Measurements from ENCODE around the gene TAF12. TPM values are rescaled to one million over a fixed set of nuclear protein-coding genes. Genes with fewer than 3 reads are reported as not detected.
A peak's percentile ranks its signal among the peaks of the same experiment; 100 is the strongest.

Gene TAF12
- polyA plus RNA-seq, 1 of the 3 experiments (the other 2 are of a cell fraction): 34.9 TPM

- Histone ChIP-seq H3K27ac (ENCODE audit: low read depth in 2 of 2, low read length in 1 of 2) (no peak overlapping the region), H3K4me3 (ENCODE audit: low read depth in 2 of 2, low read length in 1 of 2) (no peak overlapping the region), H3K27me3 (ENCODE audit: insufficient read depth) (no peaks in the 10 kb centered on the region), H3K4me2 (no peak overlapping the region), H3K79me2 (ENCODE audit: insufficient read depth) (peaks cover 43% of the 10 kb centered on the region), H3K9me3 (no peaks in the 10 kb centered on the region), H3K9me2 (no peaks in the 10 kb centered on the region), H3K9ac (no peak overlapping the region), H3K36me3 (replicated peaks in 1 of 2; ENCODE audit: control insufficient read depth in 1 of 2, insufficient read depth in 2 of 2, low read length in 1 of 2) (no peaks in the 10 kb centered on the region), H3K4me1 (ENCODE audit: control insufficient read depth in 1 of 2, insufficient read depth in 2 of 2, low read depth in 1 of 2, low read length in 1 of 2) (peaks cover 5% of the 10 kb centered on the region in 2 experiments; a peak in 1 of 4 replicates), H3F3A (replicated peaks; ENCODE audit: insufficient read depth) (peaks cover 26% of the 10 kb centered on the region), H4K20me1 (ENCODE audit: insufficient read depth) (no peaks in the 10 kb centered on the region), H2AFZ (ENCODE audit: low read depth) (no peak overlapping the region)
- TF ChIP-seq POLR2AphosphoS5 (IDR thresholded peaks at IDR 0.05; ENCODE audit: low read depth, low read length): no peak
- no peak for TF ChIP-seq TCF12 (IDR thresholded peaks at IDR 0.05)
- no peak for TF ChIP-seq RAD21 (IDR thresholded peaks at IDR 0.05; ENCODE audit: low read length)
- TF ChIP-seq, protein P1, sequence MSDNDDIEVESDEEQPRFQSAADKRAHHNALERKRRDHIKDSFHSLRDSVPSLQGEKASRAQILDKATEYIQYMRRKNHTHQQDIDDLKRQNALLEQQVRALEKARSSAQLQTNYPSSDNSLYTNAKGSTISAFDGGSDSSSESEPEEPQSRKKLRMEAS (IDR thresholded peaks at IDR 0.05; ENCODE audit: low read depth): no peak
- no peak for TF ChIP-seq RFX5 (IDR thresholded peaks at IDR 0.05; ENCODE audit: low read length)
- 97% methylated on average over 20 of the region's 20 CpGs for WGBS (ENCODE audit: low lambda C conversion rate)
- ChIA-PET CTCF (interaction anchor here (1.1 kb wide), 1 partner anchor 66 kb away, joined by 4 read pairs; the partner anchor contains the start of gene YTHDF2), POLR2A (no interaction called here)
- no peak for DNase-seq
These were observed 28.4 kb upstream of the TAF12 start for GRCh38 chr1:28671254-28671780.

- WGBS (ENCODE audit: low lambda C conversion rate): 5% methylated on average over 17 of the region's 63 CpGs
- Histone ChIP-seq H3K4me1 (ENCODE audit: control insufficient read depth in 1 of 2, insufficient read depth in 2 of 2, low read depth in 1 of 2, low read length in 1 of 2) (peaks cover 5% of the 10 kb centered on the region in 2 experiments; a peak in 1 of 4 replicates), H3K27me3 (ENCODE audit: insufficient read depth) (no peaks in the 10 kb centered on the region), H4K20me1 (ENCODE audit: insufficient read depth) (no peaks in the 10 kb centered on the region), H3K79me2 (ENCODE audit: insufficient read depth) (peaks cover 43% of the 10 kb centered on the region), H3K9me3 (no peaks in the 10 kb centered on the region), H3K36me3 (replicated peaks in 1 of 2; ENCODE audit: control insufficient read depth in 1 of 2, insufficient read depth in 2 of 2, low read length in 1 of 2) (no peaks in the 10 kb centered on the region), H3K9ac (peak overlapping the region; percentile 99), H3F3A (replicated peaks; ENCODE audit: insufficient read depth) (peaks cover 26% of the 10 kb centered on the region), H3K4me2 (peak overlapping the region; percentile 79), H3K4me3 (ENCODE audit: low read depth in 2 of 2, low read length in 1 of 2) (peak overlapping the region; percentile 67 to 83), H2AFZ (ENCODE audit: low read depth) (0 out of 2 replicates have a peak overlapping the region, but pooled peaks have one; percentile 55), H3K27ac (ENCODE audit: low read depth in 2 of 2, low read length in 1 of 2) (peak overlapping the region; percentile 89 to 94), H3K9me2 (no peaks in the 10 kb centered on the region)
- no peak; the same call in 1 of the 2 replicates for TF ChIP-seq POLR2AphosphoS5 (IDR thresholded peaks at IDR 0.05; ENCODE audit: low read depth, low read length)
- TF ChIP-seq, protein P1 (IDR thresholded peaks at IDR 0.05; ENCODE audit: low read depth): peak; percentile 79; the same call in 1 of the 2 replicates
- ChIA-PET CTCF (interaction anchor here (1.0 to 2.3 kb wide), 3 partner anchors 12 to 350 kb away, joined by 3 to 17 read pairs (median 4); partner anchors contain the start of gene YTHDF2), POLR2A (interaction anchor here (0.6 to 3.3 kb wide), 8 partner anchors 10 to 362 kb away, joined by 3 to 32 read pairs (median 8); partner anchors contain the start of genes RNU11, TAF12 and YTHDF2)
- DNase-seq: no peak
These were observed 26.3 kb upstream of the TAF12 start for GRCh38 chr1:28668956-28669723.

DNA sequence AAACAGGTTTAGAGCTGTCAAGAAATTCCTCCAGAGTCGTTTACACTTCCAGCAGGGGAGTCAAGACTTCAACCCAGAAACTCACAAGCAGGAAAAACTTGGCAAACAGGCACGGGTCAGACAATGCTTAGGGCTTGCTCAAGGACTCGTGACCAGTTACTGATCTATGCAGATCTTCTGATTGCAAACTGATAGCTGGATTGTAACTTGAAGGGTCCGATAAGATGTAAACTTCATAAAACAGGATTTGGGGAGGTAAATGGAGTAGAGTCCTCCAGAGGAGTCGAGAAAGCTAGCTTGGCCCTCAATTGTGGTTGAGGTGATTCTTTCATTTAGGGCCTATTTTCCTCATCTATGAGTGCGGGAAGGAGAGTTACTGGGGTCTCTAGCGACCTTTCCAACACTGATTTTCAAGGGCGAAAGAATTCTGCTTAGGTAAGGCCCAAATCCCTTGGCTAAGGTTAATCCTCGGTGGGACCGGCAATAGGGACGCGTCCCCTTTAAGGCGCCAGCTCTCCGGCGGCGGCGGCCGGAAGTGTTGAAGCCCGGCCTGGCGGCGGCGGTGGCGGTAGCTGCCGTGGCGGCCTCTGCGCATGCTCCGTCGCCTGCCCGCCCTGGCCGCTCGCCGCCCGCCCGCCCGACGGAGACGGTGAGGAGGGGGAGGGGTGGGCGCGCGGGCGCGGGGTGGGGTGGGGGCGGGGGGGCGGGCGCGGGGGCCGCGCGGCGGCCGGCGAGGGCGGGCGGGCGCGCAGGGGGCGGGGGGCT, 25.5 kb upstream of the TAF12 start, which contains the start of gene GMEB1:
Gene GMEB1, plus strand, starts transcription at position 594 of the 765 bp plus-strand sequence. CDS start 14,829 bp downstream, outside the sequence.
- Histone ChIP-seq H3K79me2 (ENCODE audit: insufficient read depth) (peaks cover 36% of the 10 kb centered on the region), H3K27ac (ENCODE audit: low read depth in 2 of 2, low read length in 1 of 2) (peak within 1 kb of the TSS; percentile 92 to 94), H3K4me3 (ENCODE audit: low read depth in 2 of 2, low read length in 1 of 2) (peak within 1 kb of the TSS; percentile 67 to 83), H3K9me3 (no peaks in the 10 kb centered on the region), H3K4me1 (ENCODE audit: control insufficient read depth in 1 of 2, insufficient read depth in 2 of 2, low read depth in 1 of 2, low read length in 1 of 2) (peaks cover 5% of the 10 kb centered on the region in 2 experiments; a peak in 1 of 4 replicates), H2AFZ (ENCODE audit: low read depth) (peak within 1 kb of the TSS; percentile 100), H3F3A (replicated peaks; ENCODE audit: insufficient read depth) (peaks cover 26% of the 10 kb centered on the region), H3K9ac (peak within 1 kb of the TSS; percentile 99), H3K4me2 (peak within 1 kb of the TSS; percentile 82), H3K27me3 (ENCODE audit: insufficient read depth) (no peaks in the 10 kb centered on the region), H4K20me1 (ENCODE audit: insufficient read depth) (no peaks in the 10 kb centered on the region), H3K36me3 (replicated peaks in 1 of 2; ENCODE audit: control insufficient read depth in 1 of 2, insufficient read depth in 2 of 2, low read length in 1 of 2) (no peaks in the 10 kb centered on the region), H3K9me2 (no peaks in the 10 kb centered on the region)
- DNase-seq: peak; percentile 99
- ChIA-PET CTCF (interaction anchor here (2.3 kb wide), 1 partner anchor 68 kb away, joined by 17 read pairs; the partner anchor contains the start of gene YTHDF2), POLR2A (interaction anchor here (0.6 to 3.3 kb wide), 9 partner anchors 9 to 87 kb away, joined by 3 to 32 read pairs (median 4); partner anchors contain the start of genes RNU11, TAF12 and YTHDF2)
- 10% methylated on average over 8 of the region's 57 CpGs for WGBS (ENCODE audit: low lambda C conversion rate)
- TF ChIP-seq, protein P1 (IDR thresholded peaks at IDR 0.05; ENCODE audit: low read depth): peak; percentile 64
- TF ChIP-seq GABPA (IDR thresholded peaks at IDR 0.05; ENCODE audit: low read depth) (peak; percentile 71), RFX5 (IDR thresholded peaks at IDR 0.05; ENCODE audit: low read length) (no peak), SIN3A (IDR thresholded peaks at IDR 0.05; ENCODE audit: borderline replicate concordance, low read depth, low read length) (no peak), NRF1 (IDR thresholded peaks at IDR 0.05; ENCODE audit: low read depth, low read length) (peak; percentile 73), ELF1 (IDR thresholded peaks at IDR 0.05) (peak; percentile 57), POLR2AphosphoS5 (IDR thresholded peaks at IDR 0.05; ENCODE audit: low read depth, low read length) (no peak; the same call in 1 of the 2 replicates), GATA2 (CRISPR knock-in tag; IDR thresholded peaks at IDR 0.05) (no peak)

All from SK-N-SH (cell line).